HG03575 (cell line): ENCODE data around the gene GABRG3.

Experiments used
- ATAC-seq: cut with Tn5 transposase; IDR thresholded peaks from one replicate; pipeline ENCODE4 v1.9.1; 2021; ENCODE audit not compliant: unreplicated experiment, insufficient number of reproducible peaks, low FRiP score; ENCODE audit errors: extremely low read depth

Gene GABRG3

DNA sequence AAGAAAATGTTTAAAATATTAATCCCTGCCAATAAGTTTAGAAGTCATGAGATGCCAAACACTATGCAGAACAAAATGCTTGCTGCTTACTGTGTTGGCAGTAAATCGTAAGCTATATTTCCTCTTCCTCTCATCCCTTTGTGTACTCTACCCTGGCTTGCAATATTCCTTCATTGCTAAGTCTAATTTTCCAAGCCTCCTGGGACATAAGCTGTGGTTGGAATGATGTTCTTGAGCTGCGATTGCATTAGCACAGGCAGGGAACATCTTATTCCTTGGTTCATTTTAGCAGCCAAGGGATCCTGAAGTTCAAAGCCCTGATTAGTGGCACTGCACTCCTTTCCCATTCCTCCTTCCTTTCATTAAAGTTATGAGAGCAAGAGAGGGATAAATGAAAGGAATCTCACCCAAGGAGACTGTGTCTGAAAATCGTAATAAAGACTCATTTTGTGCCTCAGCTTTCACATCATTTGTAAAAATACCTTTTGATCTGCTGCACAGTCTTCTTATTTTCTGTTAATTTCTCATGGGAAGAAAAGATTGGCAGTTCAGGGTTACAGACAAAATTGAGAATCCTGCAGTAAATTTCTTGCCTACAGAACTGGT, 592.9 kb downstream of the GABRG3 start:
- ATAC-seq = no peak

DNA sequence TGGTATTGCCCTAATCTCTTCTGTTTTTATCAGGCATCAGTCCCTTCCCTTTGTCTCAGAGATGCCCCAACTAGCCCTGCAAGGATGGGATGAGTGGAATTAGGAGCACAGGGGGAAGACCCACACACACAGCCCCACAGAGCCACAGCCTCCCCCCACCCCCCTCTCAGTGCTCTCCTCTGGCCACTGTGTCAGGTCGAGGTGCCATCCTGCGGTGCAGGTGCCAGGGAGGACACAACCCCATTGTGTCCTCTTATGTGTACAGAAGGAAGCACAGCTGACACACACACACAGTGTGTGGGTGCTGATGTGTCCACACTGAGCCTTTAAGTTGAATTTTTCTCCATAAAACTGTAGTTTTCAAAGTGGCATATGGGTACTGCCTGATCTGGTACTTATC, 593.7 kb downstream of the GABRG3 start:
- ATAC-seq = no peak

DNA sequence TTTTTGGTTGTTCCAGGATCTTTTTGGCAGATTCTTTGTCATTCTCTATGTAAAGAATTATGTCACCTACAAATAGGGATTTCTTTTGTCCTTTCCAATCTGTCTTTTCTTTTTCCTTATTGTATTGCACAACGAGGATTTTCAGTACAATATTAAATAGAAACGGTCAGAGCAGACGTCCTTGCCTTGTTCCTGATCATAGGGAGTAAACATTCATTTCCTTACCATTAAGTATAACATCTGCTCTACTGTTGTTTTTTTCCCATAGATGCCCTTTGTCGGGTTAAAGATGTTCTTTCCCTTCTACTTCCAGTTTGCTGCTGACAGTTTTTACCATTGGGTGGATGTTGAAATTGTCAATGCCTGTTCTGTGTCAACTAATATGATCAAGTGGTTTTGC, 599.8 kb downstream of the GABRG3 start:
- no peak for ATAC-seq

DNA sequence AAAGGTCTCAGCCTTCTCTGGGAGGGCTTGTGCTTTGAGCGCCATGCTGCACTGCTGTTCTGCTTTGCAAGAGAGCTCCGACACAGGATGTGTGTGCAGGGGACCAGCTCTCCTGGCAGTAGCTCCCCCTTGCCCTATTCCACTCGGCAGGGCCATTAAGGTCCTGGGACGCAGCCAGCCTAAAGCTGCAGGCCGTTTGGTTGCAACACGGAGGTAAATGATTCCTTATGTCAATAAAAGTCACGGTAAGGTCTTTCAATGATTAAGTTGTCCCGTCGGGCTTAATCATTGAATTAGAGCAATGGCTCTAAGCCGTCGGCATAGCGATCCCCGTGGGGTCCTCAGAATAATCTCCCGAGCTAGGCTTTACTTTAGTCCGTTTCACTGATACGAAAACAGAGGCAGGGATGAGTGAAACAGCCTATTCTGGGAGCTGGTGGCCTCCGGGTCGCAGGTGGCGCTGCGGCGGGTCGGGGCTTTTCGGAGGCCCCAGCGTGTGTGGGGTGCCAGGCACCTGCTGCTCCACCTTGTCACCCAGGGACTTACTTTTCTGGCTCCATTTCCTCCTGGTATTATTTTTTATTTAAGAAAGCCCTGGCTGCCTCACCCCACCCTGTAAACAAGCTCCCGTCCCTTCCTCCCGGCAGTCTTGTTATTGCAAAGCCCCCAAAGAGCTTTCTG, 603.0 kb downstream of the GABRG3 start:
- no peak for ATAC-seq

DNA sequence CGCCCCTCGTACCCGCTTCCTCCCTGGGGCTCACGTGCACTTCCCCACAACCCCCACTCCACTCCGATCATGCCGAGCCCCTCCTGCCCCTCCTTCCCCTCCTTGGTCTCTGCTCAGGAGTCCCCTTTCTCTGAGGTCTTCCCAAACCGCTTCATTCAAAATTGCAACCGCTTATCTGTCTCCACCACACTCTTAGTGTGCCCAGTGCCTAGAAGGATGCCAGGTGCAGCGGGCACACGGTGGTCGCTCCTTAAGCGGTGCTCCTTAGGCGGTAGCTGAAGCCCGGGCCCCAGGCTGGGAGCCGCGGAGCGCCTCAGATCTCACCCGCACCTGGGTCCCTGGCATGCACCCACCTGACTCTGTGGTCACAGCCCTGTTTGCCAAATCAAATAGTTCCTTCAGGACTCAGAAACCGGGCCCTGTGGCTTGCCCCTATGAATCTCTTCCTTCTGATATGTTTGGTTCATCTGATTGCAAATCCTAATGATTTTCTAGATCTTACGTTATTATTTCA, 603.6 kb downstream of the GABRG3 start:
- ATAC-seq = no peak

DNA sequence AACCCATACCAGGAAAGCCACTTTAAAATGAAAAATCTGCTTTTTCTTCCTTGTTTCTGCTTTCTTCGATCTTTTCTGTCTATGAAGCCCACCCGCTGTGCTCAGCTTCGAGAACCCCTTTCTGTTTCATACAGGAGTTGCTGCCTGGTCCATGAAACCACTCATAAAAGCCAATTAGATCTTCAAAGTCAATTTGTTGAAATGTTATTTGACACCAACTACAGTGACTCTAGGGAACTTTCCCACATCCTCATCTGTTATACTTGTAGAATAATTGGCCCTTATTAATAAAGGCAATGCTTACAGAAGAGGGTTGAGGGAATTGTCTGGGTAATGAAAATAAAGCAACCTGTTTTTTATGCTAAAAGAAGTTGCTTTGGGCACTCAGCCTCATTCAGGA, 604.5 kb downstream of the GABRG3 start:
- ATAC-seq = no peak

DNA sequence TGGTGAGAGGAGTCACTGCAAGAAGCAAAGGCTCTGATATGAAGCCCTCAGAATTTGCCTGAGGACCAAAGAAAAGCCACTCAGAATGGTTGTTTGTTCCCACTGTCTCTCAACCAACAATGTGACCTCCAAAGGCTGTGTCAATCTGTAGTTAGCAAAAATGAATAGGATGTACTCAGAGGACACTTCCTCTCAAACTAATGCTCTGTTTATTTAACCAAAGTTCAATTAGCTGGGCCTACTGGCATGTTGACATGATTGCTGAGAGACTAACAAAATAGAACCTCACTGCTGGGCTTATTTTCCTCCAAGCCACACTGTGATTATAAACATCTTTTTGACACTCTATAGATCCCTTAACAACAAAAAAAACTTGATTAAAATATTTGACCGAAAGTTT, 605.6 kb downstream of the GABRG3 start:
- no peak for ATAC-seq

DNA sequence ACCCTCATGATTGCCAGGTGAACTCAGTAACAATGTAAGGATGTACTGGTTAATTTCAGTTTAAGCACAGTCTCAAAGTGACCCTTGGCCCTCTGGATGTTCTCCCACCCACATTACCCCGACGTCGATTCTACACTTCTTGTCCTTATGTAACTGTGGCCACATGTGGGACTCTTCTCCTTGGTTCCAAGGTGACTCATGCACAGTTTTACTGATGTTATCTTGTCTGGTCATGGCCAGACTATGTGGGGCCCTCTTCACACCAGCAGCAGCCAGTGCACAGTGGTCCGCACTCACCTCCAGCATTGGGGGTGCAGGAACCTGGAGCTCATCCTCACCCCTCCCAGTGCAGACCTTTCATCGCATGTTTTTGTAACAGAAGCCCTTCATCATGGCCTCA, 608.8 kb downstream of the GABRG3 start:
- ATAC-seq = no peak

DNA sequence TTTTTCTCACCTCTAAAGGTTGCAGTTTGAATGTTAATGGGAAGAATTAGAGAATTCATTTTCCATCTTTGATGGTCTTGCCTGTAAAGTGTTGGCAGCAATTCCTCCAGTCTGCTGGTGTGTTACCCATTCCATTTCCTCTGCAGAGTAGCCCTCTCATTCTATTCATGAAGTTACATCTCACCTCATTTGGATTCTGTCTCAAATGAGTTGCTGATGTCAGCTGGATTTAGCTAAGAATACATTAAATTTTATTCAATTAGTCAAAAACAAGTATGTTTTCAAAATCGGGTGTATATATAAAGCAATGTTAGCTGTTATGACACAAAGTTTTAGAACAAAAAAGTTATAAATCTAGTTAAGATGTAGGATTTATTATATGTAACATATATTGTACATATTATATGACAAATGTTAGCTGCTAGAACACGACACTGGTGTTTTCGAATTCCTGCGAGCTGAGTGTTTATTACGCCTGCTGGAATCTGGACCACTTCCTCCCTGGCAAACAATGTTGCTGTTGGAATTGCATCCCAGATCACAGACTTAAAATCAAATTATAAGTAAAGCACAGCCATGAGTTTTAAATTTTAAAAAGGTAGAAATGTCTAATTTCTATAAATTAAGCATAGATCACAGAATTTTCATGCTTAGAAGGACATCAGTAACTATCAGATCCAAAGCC, 611.9 kb downstream of the GABRG3 start:
- ATAC-seq = no peak

DNA sequence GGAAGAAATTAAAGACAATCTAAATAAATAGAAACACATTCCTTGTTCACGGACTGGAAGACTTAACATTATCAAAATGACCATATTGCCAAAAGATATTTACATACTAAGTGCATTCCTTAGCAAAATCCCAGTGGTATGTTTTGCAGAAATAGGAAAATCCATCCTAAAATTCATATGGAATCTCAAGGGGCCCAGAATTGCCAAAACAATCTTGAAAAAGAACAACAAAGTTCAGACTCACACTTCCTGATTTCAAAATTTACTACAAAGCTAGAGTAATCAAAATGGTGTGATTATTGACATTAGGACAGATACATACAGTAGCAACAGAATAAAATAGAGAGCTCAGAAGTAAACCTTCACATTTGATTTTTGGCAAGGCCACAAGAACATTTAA, 612.7 kb downstream of the GABRG3 start:
- ATAC-seq = no peak

DNA sequence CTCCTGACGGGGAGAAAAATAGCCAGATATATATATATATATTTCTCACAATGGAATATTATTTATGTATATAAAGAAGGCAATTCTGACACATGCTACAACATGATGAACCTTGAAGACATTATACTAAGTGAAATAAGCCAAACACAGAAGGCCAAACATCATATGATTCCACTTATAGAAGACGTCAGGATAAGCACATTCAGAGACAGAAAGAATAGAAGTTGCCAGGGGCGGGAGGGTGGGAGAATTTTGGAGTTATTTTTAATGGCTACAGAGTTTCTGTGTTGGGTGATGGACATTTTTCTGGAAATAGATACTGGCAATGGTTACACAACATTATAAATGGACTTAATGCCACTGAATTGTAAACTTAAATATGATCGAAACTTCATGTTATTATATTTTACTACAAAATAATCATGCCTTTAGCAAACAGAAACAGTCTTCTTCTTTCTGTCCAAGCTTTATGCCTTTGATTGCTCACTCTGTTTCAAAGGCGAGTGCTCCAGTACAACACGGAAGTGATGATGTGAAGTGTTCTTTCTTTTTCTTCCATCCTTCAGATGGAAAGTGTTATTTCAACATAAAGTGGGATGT, 614.2 kb downstream of the GABRG3 start:
- ATAC-seq = no peak

DNA sequence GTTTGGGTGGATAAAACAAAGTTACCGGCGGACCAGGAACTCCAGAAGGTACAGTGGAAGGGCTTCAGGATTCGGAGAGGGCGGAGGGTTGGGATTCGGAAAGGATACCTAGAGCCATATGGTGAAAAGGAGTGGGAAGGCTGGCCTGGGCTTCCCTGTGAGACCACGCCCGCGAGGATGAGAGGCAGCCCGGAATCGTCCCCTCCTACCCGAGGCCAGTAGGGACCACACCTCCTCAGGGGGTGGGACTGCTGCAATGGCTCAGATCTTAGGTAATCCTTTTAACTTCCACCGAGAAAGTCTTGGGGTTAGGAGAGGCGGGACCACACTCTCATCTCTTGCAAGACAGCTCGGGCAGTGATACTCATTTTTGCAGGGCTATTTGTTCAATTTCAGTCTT, 616.8 kb downstream of the GABRG3 start:
- ATAC-seq = no peak

DNA sequence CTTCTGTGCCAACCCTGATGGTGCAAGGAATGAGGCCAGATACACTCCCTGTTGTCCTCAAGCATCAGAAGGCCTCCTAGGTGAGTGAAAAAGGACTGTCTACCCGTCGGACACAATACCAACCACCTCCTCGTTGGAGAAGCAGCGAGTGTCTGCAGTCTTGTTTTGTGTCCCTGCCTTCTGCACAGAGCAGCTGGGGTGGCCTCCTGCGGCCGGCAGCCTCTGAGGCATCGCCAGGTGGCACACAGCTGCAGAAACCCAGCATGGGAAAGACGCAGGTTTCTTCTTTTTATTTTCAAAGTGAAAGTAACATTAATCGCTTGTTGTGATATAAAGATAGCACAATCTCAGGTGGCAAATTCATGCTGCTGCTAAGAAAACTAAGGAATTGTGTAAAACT, 618.3 kb downstream of the GABRG3 start:
- no peak for ATAC-seq

DNA sequence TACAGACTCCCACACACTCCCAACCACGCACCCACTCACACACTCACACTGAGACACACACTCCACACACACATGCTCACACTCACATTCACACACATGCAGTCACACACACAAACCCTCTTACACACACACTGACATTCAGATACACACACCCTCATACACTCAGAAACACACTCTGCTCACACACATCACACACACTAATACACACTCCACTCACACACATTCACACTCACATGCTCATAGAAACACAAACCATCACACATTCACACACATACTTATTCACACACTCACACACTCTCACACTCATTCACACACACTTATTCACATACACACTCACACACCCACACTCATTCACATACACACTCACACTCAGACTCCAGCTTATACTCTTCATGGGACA, 618.8 kb downstream of the GABRG3 start:
- no peak for ATAC-seq
